Bronchial smooth muscle cell (primary cell): ENCODE results near the gene HOPX. TPM values are rescaled to one million over a fixed set of nuclear protein-coding genes. Genes with fewer than 3 reads are reported as not detected.

Source experiments
- total RNA-seq: library from RNA; depleted of rRNA; stranded (reverse); fragments of >200 nt; gene quantifications from 2 replicates; pipeline ENCODE4 v1.2.1, GENCODE V29; 2014

The HOPX gene, protein sequence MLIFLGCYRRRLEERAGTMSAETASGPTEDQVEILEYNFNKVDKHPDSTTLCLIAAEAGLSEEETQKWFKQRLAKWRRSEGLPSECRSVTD
- 0.34 and 10.4 TPM in 2 replicates for total RNA-seq

DNA sequence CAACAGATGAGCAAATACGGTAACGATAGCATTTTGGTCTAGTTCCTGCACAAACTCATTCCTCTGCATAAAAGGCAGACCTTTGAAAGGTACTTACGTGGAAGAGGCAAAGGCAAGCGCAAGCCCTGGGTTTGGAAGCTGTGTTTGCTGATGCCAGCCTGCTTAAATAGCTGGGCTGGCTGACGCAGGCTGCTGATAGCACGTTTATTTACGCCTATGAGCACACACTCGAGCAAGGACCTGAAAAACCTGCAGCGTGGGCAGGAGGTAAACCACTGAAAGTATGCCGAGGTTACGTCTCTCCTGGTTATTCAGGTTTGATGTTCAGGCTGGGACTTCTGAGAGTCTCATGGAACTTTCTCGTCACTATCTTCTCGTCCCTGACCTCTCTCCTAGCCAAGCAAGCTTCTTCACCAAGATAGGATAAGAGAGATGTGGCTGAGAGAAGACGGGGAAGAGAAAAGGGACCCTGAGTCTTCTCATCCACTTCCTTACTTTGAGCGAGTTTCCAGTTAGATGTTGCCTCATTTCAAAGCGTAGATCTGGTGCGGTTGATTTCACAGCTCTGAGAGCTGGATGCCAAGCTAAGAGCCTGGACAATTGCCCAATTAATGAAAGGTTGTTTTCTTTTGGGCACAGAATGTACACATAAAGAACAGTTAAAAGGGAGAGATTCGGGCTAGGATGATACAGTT, at the start of gene HOPX:
Gene HOPX (minus strand): TSS at position 139 of the 695 bp plus-strand sequence. CDS start 23,480 bp downstream, outside the sequence.

Other genes with a start within 250 kb of the HOPX start
- gene PPAT, start 245.7 kb downstream of the HOPX start, total RNA-seq = 7.3 and 8.8 TPM in 2 replicates
- gene PAICS, start 245.0 kb downstream of the HOPX start, total RNA-seq = 8.1 and 12.9 TPM in 2 replicates
- 43.5 and 111 TPM in 2 replicates for gene SRP72, start 213.7 kb downstream of the HOPX start, total RNA-seq
- gene ARL9, start 175.5 kb downstream of the HOPX start, total RNA-seq = 0.26 and 0.95 TPM in 2 replicates
- not detected in 2 replicates for gene SPINK2, start 140.4 kb upstream of the HOPX start, total RNA-seq
- gene REST, start 226.6 kb upstream of the HOPX start, total RNA-seq = 11.3 and 20.0 TPM in 2 replicates